ENCODE data around the gene DENND1A.

GRCh38 chr9:123341816-123342215 lies 588.1 kb downstream of the DENND1A start:
- TF ChIP-seq CTCF (IDR thresholded peaks at IDR 0.05), result no peak
- no peak for TF ChIP-seq POLR2A (IDR thresholded peaks at IDR 0.05)
